GM12878 (cell line): ENCODE results near the gene RNF220. TPM values are rescaled to one million over a fixed set of nuclear protein-coding genes. Genes with fewer than 3 reads are reported as not detected.

ENCODE experiments used
- ATAC-seq: fragments of 200-7000 bp; cut with Tn5 transposase; 3 replicates; pipeline ENCODE4 v1.9.1; 2020; ENCODE audit warnings: mild to moderate bottlenecking, moderate library complexity
- BruUV-seq: library from RNA; stranded (reverse); fragments of 400-500 nt; replicated peaks from 2 replicates; lab custom pipeline; 2021; lab: Mats Ljungman, UMichigan
- CTCF ChIA-PET: fragments of 300-600 bp; sonication (Branson Sonifier 250); formaldehyde crosslinking; extraction: SDS; loops from one replicate; lab custom pipeline; 2021; ENCODE audit warnings: inconsistent platforms; lab: Yijun Ruan, JAX
- POLR2A ChIA-PET: fragments of 350-600 bp; formaldehyde crosslinking; extraction: SDS; loops from one replicate; lab custom pipeline; 2021; ENCODE audit warnings: inconsistent platforms; lab: Charles Lee
- RAD21 ChIA-PET: fragments of 300-600 bp; sonication (Branson Sonifier 250); formaldehyde crosslinking; loops from one replicate; lab custom pipeline; 2023; ENCODE audit warnings: antibody characterized with exemption; ENCODE audit not compliant: unreplicated experiment; lab: Charles Lee
- SMC1A ChIA-PET: fragments of 300-600 bp; sonication (Branson Sonifier 250); formaldehyde crosslinking; loops from one replicate; lab custom pipeline; 2023; ENCODE audit not compliant: unreplicated experiment, uncharacterized antibody; lab: Charles Lee
- DNase-seq: peaks from one replicate; pipeline ENCODE4 v3.0.0-alpha.2; 2011; ENCODE audit warnings: low read depth, low spot score
- FAIRE-seq: peaks from 3 replicates; lab custom pipeline; 2011; peaks lifted over from hg19 to GRCh38; lab: Jason Lieb, UNC
- H2AFZ ChIP-seq: 2 replicates; pipeline ENCODE4 v1.6.0; 2011; ENCODE audit warnings: low read depth, low read length, control low read depth; ENCODE audit not compliant: control insufficient read depth
- H3K27ac ChIP-seq: 2 replicates; pipeline ENCODE4 v1.5.1; 2011; ENCODE audit warnings: control low read depth; ENCODE audit not compliant: control insufficient read depth, insufficient read depth
- H3K27me3 ChIP-seq, 2 experiments: replicated peaks in 1 of 2; 2 replicates each; pipeline versions ENCODE4 v1.6.0 to v1.6.1; 2011; ENCODE audit warnings: low read length in 1 of 2; ENCODE audit not compliant: control insufficient read depth in 2 of 2, insufficient read depth in 2 of 2
- H3K36me3 ChIP-seq, 2 experiments: 2 replicates each; pipeline ENCODE4 v1.5.1; 2011; ENCODE audit warnings: low read length in 1 of 2; ENCODE audit not compliant: control insufficient read depth in 2 of 2, insufficient read depth in 2 of 2
- H3K4me1 ChIP-seq: 2 replicates; pipeline ENCODE4 v1.6.1; 2011; ENCODE audit warnings: mild to moderate bottlenecking, low read length, moderate library complexity, mixed read lengths; ENCODE audit not compliant: control insufficient read depth, insufficient read depth
- H3K4me2 ChIP-seq: 2 replicates; pipeline ENCODE4 v1.6.0; 2011; ENCODE audit warnings: control low read depth; ENCODE audit not compliant: control insufficient read depth, insufficient read depth
- H3K4me3 ChIP-seq: fragments of 200-600 bp; sonication (generic); 2 replicates; pipeline ENCODE4 v1.5.1; 2016
- H3K79me2 ChIP-seq: 2 replicates; pipeline ENCODE4 v1.6.0; 2011; ENCODE audit warnings: low read length; ENCODE audit not compliant: control insufficient read depth, insufficient read depth
- H3K9ac ChIP-seq: 2 replicates; pipeline ENCODE4 v1.8.0; 2011; ENCODE audit warnings: low read length, control low read depth, mixed read lengths; ENCODE audit not compliant: control insufficient read depth, insufficient read depth
- H3K9me3 ChIP-seq: replicated peaks from 3 replicates; pipeline ENCODE4 v1.5.1; 2011; ENCODE audit warnings: mild to moderate bottlenecking, low read length; ENCODE audit not compliant: control insufficient read depth, insufficient read depth
- H4K20me1 ChIP-seq: 2 replicates; pipeline ENCODE4 v1.6.0; 2011; ENCODE audit not compliant: control insufficient read depth, insufficient read depth
- BHLHE40 ChIP-seq, 2 experiments: fragments of 450-650 bp in 1 of 2; IDR thresholded peaks; 2 replicates each; pipeline ENCODE4 v1.6.1; 2011 to 2017; ENCODE audit warnings: low read depth in 2 of 2, borderline replicate concordance in 1 of 2, improper control_type of control experiment in 1 of 2, low read length in 1 of 2, mild to moderate bottlenecking in 1 of 2
- FOXK2 ChIP-seq: fragments of 450-650 bp; IDR thresholded peaks from 2 replicates; pipeline ENCODE4 v1.6.1; 2017; ENCODE audit warnings: mild to moderate bottlenecking, moderate library complexity
- HCFC1 ChIP-seq: fragments of 150-350 bp; IDR thresholded peaks from 2 replicates; pipeline ENCODE4 v1.6.1; 2014; ENCODE audit warnings: low read length
- IRF3 ChIP-seq: fragments of 450-650 bp; IDR thresholded peaks from 2 replicates; pipeline ENCODE4 v1.6.1; 2014; ENCODE audit warnings: mild to moderate bottlenecking
- KLF5 ChIP-seq: fragments of 450-650 bp; IDR thresholded peaks from 2 replicates; pipeline ENCODE4 v1.6.1; 2014; ENCODE audit warnings: mild to moderate bottlenecking; ENCODE audit not compliant: partially characterized antibody
- MYC ChIP-seq: IDR thresholded peaks from 2 replicates; pipeline ENCODE4 v1.6.1; 2011; ENCODE audit warnings: mild to moderate bottlenecking, low read length, moderate library complexity, inconsistent platforms; ENCODE audit not compliant: insufficient read depth, insufficient replicate concordance, insufficient read length, severe bottlenecking
- SMAD5 ChIP-seq: IDR thresholded peaks from 2 replicates; pipeline ENCODE4 v1.6.1; 2016; ENCODE audit warnings: antibody characterized with exemption, low read depth
- TCF7 ChIP-seq: IDR thresholded peaks from 2 replicates; pipeline ENCODE4 v1.6.1; 2014; ENCODE audit warnings: antibody characterized with exemption, borderline replicate concordance
- USF2 ChIP-seq: IDR thresholded peaks from 2 replicates; pipeline ENCODE4 v1.6.1; 2011; ENCODE audit warnings: low read depth, low read length, improper control_type of control experiment, borderline replicate concordance
- WGBS: methylation state at CpG from one replicate; pipeline ENCODE4 v1.1.6; 2016; ENCODE audit warnings: low lambda C conversion rate; ENCODE audit not compliant: insufficient replicate concordance, insufficient coverage; ENCODE audit errors: missing lambda C conversion rate; 5-methylcytosine and 5-hydroxymethylcytosine counted together
- in situ Hi-C: fragments of 300-500 bp; cut with MboI; formaldehyde crosslinking; loops from 9 replicates; pipeline ENCODE4 v1.14.3; 2018; ENCODE audit warnings: mixed read lengths
- intact Hi-C: fragments of 100-400 bp; cut with micrococcal nuclease; formaldehyde crosslinking; loops from one replicate; pipeline ENCODE4 v1.14.2; 2022; ENCODE audit not compliant: unreplicated experiment
- polyA plus RNA-seq, 11 experiments: library from polyadenylated mRNA; depleted of rRNA in 4 of 11; unstranded in 6 of 11; stranded (reverse) in 5 of 11; fragments of >200 nt; fragmentation: Nextera tagmentation in 4 of 11; fragmentation: Illumina TruSeq in 1 of 11; extraction: Ambion mirVana in 4 of 11; extraction: Trizol in 1 of 11; gene quantifications; 1 replicate in 1 of 11; 2 replicates in 10 of 11; pipeline versions ENCODE4 v1.2.1 to v1.2.3, GENCODE V29; 2011 to 2016; ENCODE audit warnings: inconsistent platforms in 2 of 11, missing spikeins in 2 of 11, low read depth in 1 of 11
- total RNA-seq, 4 experiments: library from RNA; depleted of rRNA in 3 of 4; stranded (reverse); fragments of >200 nt in 3 of 4; fragmentation: Illumina TruSeq in 1 of 4; extraction: Trizol in 1 of 4; gene quantifications; 2 replicates each; pipeline versions ENCODE4 v1.2.1 to v1.2.3, GENCODE V29; 2013 to 2021

RNF220 gene
- total and polyA plus RNA-seq, 10 of the 15 experiments (the other 5 are each of a cell fraction or from before 2014, with no cell fraction given) = 4.6 to 84.1 (median 53.7) TPM

- no peak overlapping the region for H2AFZ ChIP-seq
- H3K27ac ChIP-seq = no peak overlapping the region
- SMC1A ChIA-PET = no interaction called here
- RAD21 ChIA-PET = no interaction called here
- intact Hi-C loops = no loop called here
- no peaks in the 10 kb centered on the region for H3K9me3 ChIP-seq
- in situ Hi-C loops = no loop called here
- TF ChIP-seq IRF3 (no peak), USF2 (no peak), KLF5 (no peak), HCFC1 (no peak), BHLHE40 (IDR thresholded peaks at IDR 0.05; ENCODE audit: borderline replicate concordance in 1 of 2, low read depth in 2 of 2, low read length in 1 of 2) (no peak), FOXK2 (no peak), TCF7 (no peak), MYC (no peak), SMAD5 (no peak)
- 2% methylated on average over 19 of the region's 19 CpGs for WGBS
- no peak overlapping the region for H3K4me2 ChIP-seq
- no TSS peak for BruUV-seq
- CTCF ChIA-PET = no interaction called here
- DNase-seq (no peak), FAIRE-seq (no peak), ATAC-seq (no peak)
- no peak overlapping the region for H3K9ac ChIP-seq
- no peaks in the 10 kb centered on the region for H3K36me3 ChIP-seq
- no peaks in the 10 kb centered on the region for H4K20me1 ChIP-seq
- H3K79me2 ChIP-seq = no peaks in the 10 kb centered on the region
- no peaks in the 10 kb centered on the region for H3K4me1 ChIP-seq
- POLR2A ChIA-PET = no interaction called here
- H3K27me3 ChIP-seq = peaks cover 30 to 50% of the 10 kb centered on the region in 2 experiments
- H3K4me3 ChIP-seq = no peak overlapping the region
Measured at GRCh38 chr1:44408212-44408582, 3.1 kb downstream of the RNF220 start.
